Measurements from ENCODE around the gene CHID1.
A peak's percentile ranks its signal among the peaks of the same experiment; 100 is the strongest.

CHID1 gene

DNA sequence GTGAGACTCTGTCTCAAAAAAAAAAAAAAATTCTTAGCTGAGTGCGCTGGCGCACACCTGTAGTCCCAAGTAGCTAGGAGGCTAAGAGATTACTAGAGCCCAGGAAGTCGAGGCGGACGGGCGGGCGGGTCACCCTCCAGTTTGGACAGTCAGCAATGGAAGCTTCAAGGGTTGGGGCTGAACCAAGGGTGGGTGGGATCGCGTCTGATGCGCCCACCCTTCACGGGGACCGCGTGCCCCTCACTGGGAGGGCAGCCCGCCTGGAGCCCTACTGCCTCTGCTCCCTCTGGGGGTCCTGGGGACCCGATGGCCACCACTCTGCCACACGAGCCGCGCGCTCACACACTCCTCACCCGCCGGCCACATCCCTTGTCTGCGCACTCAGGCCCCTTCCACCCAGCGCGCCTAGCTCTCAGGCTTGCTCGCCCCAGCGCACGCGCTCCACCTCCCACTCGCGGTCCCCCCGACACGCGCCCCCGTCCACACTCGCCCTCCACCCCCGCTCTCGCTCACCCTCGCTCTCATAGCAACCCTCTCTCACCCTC lies 494 bp downstream of the CHID1 start:
- no peak for DNase-seq (ENCODE audit: low read depth, low spot score)

DNA sequence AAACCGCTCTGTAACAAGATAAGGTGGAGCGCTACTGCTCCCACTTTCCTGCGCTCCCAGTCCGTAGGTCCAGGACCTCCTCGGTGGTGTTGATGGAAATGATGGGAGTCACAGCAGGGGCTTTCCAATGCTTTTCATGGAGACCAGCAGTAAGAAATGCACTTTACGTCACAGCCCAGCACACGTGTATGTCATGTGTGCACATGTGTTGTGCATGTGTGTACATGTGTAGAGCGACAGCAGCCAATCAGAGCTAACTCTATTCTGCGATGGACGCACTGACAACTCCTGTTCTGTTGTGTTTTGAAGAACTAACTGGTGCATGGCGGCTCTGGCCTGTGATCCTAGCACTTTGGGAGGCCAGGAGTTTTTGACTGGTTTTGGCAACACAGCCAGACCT lies 1.2 kb downstream of the CHID1 start:
- no peak for DNase-seq (ENCODE audit: low read depth, low spot score)

DNA sequence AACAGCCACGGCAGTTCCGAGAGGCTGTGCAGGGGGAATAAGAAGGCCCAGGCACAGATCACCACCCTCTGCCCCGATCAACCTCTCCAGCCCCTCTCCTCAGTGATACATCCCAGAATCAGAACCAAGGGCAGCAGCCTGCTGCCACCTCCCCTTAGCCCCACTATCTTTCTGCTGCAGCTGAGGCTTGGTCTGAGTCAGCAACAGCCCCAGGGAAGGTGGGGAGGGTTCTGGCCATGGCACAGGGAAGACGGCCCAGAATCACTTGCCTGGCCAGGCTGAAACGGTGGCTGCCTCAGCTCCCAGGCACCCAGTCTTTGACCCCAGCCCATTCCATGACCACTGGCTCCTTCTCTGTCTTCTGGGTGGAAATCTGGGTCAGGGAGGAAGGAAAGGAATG lies 2.3 kb downstream of the CHID1 start:
- DNase-seq (ENCODE audit: low read depth, low spot score): peak; percentile 41

DNA sequence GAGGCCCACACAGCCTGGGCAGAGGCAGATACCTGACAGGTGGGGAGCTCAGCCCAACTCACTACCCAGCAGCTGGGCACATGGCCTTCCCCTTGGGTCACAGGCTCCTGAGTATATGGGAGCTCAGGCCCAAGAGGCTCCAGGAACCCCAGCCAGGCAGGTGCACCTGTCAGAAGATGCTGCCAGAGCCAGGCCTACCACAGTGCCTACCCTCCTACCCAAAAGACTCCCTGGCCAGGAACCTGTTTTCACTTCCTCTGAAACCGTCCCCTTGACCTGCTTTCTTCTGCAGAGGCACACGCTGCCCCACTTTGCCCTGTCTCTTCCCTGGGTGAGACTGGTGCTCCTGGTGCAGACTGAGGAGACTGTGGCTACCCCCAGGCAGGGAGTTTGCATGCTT lies 2.9 kb downstream of the CHID1 start:
- no peak for DNase-seq (ENCODE audit: low read depth, low spot score)

DNA sequence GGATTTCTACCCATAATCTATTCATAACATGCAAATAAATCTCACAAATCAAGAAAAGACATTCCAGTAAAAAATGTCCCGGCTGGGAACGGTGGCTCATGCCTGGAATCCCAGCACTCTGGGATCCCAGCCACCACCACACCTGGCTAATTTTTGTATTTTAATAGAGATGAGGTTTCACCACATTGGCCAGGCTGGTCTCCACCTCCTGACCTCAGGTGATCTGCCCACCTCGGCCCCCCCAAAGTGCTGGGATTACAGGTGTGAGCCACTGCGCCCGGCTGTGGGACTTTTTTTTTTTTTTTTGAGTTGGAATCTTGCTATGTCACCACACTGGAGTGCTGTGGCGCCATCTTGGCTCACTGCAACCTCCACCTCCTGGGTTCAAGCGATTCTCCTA lies 4.7 kb downstream of the CHID1 start:
- DNase-seq (ENCODE audit: low read depth, low spot score): no peak

DNA sequence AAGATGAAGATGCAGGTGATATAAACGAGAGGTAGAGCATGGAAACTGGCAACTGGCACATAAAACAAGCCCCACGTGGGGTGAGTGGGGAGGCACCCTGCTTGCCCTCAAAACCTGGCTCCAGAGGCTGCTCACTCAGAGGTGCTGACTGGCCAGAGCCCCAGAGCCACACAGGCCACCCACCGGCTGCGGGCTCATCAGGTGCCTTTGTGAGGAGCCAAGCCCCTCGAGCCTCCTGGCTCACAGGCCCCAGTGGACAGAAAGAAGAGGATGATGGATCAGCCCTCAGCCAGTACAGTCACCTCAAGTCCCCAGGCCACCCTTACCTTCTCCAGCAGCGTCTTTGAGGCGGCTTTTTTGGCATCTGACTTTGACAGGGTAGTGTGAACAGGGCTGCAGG lies 6.2 kb downstream of the CHID1 start:
- no peak for DNase-seq (ENCODE audit: low read depth, low spot score)

DNA sequence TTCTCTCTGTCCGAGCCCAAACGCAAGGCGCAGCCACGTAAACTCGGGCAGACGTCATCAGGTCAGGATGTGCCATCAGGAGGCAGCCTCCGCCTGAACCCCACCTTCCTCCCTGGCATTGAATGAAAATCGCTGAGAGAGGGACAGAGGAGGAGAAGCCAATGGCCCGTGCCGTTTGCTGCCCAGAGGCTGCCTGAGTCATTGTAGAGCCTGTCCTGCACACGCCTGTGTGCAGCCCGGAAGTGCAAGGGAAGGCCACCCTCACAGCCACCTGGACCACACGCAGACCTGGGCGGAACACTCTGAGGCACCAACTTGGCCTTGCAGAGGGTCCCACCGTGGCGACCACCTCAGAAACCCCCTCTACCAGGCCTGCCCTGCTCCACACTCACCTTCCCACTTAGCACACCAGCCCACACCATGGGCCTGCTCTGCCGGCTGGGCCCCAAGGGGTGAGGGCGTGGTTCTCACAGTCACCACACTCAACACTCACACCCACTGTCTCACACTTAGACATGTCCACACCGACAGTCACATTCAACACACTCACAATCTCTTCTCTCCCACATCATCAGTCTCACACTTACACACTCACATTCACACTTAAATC lies 9.1 kb downstream of the CHID1 start:
- no peak for DNase-seq (ENCODE audit: low read depth, low spot score)

DNA sequence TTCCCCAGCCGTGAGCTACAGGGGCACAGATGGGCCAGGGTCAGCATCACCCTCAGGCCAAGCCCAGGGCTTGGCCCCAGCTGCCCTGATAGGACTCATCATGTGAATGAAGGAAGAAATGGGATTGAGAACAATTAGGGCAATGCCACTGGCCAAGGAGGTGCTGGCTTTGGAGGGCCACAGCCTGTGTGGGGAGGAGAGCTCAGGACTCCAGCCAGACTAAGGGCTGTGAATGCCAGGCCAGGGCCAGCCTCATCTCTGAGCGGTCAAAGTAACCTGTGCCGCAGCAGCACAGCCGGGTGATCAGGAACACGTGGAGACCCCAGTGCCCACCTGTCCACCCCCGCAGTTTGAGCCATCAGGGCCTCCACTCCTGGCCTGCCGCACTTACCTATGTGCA lies 10.1 kb downstream of the CHID1 start:
- no peak for DNase-seq (ENCODE audit: low read depth, low spot score)

DNA sequence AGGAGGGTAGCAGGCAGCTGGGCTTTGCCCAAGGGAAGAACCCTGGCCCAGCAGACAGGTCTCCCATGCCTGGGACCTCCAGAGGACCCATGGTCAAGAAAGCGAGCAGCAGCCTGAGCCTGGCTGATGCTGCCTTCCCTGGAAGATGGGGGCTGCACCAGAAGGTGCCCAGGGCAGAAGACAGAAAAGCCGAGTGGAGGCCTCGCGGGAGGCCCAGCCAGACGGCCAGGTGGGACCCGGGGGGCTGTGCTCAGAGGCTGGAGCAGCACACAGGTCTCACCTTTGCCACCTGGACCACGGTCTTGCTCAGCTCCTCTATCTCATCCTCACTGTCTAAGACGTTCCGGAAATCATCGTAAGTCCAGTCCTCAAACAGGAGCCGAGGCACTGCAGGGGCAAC lies 10.9 kb downstream of the CHID1 start:
- no peak for DNase-seq (ENCODE audit: low read depth, low spot score)

DNA sequence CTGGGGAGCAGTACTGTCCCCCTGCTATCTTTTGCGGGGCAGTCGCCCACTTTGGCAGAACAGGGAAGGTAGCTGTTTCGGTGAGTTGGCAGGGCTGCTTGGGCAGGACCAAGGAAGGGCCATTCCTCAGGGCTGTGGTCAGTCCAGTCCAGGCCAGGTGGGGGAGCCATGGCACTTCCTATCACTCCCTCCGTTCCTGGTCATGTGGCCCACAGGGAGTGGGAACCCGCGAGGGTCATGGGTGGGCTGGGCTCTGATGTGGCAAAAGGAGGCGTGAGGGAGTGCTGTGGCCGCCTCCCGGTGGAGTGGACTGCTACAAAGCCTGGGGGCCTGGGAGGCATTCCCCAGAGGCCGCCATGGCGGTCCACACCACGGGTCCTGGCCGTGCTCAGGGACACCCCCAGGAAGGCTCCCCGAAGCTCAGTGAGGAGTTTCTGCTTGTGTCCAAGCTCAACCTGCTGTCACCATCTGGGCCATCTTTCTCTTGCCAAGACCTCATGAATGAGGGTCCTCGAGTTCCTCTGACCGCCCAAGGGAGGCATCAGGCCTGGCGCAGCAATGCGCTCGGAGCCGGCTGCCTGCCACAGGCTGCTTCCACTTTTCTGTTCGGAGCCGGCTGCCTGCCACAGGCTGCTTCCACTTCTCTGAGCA lies 11.9 kb downstream of the CHID1 start:
- peak; percentile 42 for DNase-seq (ENCODE audit: low read depth, low spot score)

DNA sequence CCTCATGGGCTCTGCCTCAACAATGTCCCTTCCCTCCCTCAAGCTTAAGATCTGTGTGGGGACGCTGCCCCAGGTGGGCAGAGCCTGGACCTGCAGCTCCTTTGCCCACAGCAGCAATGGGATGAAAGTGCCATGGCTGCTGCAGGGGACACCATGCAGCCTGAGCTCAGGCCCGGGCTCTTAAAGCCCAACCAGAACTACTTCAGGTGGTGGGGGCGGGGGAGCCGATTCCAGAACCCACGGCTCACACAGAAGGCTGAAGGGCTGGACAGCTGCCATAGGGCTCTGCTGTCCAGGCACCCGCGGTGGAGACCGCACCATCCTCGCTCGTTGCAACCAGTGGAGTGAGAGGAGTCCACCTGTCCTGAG lies 12.5 kb downstream of the CHID1 start:
- DNase-seq (ENCODE audit: low read depth, low spot score): peak; percentile 86

DNA sequence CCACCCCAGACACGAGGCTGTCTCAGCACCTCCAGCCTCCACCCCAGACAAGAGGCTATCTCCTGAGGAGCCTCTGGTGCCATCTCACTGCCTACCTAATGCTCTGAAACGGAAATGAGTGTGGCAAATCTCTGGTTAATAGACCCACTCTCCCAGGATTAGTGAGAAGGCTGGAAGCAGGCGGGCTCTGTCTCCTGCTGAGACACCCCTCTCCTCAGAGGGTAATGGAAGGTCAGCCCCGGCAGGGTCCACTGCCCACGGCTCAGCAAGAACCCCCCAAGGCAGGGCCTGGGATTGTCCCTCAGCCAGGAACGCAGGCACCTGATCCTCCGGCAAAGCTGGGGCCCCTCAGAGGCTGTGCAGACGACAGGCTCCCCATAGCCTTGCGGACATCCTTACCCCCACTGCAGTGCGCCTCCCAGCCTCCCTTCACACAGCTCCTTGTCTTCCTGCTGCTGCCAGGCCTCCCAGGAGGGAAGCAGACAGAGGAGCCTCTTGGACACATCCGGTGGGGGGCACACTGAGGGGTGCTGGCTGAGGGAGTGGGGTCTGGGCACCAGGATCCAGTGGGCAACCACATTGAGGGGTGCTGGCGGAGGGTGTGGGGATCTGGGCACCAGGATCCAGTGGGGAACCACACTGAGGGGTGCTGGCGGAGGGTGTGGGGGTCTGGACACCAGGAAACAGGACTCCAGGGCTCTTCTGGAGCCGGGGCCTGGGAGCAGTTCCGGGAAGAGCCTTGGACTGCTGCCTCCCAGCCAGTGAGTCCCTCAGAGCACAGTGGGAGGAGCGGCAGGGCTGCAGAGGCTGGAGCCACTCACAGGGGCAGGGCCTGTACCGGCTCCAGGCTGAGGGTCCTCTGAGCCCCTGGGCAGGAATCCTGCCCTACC lies 13.1 kb downstream of the CHID1 start:
- DNase-seq (ENCODE audit: low read depth, low spot score): no peak

DNA sequence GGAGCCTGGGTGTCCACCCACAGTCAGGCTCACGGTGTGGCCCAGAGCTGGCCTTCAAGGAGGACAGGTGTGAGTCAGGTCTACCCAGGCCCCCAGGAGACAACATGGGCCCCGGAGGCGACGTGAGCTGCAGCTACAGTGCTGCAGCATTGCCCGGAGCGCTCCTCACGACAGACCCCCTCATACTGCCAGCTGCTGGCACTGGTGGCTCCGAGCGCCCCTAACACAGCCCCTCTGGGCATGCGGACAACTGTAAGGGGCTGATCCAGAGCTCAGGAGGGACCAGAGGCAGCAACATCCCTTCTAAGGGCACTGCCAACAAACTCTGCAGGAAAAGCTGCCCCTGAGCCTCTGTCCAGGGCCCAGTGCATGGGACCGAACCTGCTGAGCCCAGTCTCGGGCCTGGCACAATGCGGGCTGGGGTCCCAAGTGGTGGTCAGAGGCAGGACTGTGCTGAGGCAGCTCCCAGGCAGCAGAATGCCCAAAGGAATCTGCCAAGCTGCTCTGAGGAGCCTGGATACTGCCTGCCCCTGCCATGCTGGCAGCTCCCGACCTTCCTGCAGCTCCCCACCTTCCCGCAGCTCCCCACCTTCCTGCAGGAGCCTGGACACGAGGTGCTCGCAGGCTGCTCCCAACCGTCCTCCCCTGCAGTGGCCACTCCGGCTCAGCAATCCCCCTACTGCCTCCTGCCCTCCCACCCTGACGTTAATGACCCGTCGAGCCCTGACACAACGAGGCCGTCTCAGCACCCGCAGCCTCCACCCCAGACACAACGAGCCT lies 15.1 kb downstream of the CHID1 start:
- no peak for DNase-seq (ENCODE audit: low read depth, low spot score)

DNA sequence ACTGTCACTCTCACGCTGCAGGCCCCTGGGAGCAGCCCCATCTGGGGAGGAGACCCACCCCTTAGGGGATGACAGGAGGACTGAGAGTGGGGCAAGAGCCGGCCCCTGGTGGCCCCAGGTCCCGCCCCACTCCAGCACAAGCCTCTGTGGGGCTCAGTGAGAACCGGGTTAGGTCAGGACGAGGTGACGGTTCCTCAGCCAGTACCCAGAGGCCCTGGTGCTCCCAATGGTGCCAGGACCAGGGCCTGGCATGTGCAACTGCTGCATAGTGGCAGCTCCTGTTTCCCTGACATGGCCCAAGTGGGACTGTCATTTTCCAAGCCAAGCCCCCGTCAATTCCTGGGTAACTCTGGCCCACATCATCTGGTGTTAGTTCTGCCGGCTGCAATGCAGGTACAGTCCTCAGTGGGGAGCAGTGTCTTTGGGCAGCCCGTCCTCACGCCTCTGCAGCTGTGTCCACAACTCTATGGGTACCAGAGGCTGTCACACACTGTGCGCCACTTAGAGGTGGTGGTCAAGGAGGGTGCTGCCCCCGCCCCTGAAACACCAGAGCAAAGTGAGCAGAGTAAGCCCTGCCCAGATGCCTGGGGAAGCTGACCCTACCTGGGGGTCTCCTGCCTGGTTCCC lies 15.9 kb downstream of the CHID1 start:
- DNase-seq (ENCODE audit: low read depth, low spot score): no peak

DNA sequence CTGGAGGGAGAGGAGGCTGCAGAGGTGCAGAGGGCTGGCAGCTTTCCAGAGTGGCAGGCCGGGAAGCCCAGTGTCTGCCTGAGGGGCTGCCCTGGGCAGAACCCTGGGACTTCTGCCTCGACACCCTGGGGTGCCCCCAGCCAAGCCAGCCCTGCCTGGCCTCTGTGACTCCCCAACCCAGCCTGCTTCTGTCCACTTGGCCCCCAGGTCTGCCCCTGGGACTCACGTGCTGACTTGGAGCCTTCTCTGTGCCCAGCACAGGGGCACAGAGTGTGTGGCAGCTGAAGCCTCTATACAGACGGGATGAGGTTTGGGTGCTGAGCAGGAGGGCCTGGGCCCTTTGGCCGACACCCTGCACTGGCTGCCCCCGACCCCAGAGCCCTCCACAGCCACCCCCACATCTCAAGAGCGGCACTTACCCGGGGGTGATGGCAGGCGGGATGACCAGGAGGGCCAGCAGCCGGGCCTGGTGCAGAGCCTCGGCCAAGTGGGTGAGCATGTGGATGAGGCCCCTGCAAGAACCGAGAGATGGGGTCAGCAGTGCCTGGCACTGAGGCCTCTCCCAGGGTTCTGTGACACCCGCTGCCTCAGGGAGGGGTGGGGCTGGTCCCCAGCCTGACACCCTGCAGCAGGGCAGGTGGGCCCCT lies 17.5 kb downstream of the CHID1 start:
- DNase-seq (ENCODE audit: low read depth, low spot score): no peak

DNA sequence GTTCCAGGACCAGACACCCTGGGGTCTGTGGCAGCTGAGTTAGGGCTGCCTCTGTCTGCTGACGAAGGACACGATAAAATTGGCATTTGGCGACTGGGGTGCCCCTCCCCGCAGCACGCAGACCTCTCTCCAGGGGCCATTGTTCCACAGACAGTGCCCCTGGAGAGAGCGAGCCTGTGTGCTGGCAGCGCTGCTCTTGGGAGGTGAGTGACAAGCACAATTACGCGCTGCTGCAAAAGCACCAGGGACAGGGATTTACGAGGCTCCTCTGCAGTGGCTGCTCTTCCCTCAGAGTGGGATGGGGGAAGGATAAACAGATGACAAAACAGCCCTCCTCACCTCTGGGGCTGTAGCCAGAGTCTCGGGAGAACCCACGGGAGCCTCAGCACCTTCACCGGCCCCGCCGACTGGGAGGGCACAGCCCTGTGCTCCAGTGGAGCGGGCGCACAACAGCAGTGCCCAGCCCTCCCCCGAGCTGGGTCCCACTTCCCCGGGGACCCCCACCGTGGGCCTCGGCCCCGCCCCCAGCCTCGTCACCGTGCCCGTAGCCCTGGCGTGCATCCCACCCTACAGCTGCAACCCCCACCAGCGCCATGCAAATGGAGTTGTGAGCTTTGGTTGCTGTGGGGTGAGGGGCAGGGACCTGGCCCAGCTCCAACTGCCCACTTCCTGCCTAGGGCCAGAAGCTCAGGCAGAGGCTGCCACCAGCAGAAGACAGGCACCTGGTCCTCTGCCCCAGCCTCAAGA lies 19.6 kb downstream of the CHID1 start:
- no peak for DNase-seq (ENCODE audit: low read depth, low spot score)

DNA sequence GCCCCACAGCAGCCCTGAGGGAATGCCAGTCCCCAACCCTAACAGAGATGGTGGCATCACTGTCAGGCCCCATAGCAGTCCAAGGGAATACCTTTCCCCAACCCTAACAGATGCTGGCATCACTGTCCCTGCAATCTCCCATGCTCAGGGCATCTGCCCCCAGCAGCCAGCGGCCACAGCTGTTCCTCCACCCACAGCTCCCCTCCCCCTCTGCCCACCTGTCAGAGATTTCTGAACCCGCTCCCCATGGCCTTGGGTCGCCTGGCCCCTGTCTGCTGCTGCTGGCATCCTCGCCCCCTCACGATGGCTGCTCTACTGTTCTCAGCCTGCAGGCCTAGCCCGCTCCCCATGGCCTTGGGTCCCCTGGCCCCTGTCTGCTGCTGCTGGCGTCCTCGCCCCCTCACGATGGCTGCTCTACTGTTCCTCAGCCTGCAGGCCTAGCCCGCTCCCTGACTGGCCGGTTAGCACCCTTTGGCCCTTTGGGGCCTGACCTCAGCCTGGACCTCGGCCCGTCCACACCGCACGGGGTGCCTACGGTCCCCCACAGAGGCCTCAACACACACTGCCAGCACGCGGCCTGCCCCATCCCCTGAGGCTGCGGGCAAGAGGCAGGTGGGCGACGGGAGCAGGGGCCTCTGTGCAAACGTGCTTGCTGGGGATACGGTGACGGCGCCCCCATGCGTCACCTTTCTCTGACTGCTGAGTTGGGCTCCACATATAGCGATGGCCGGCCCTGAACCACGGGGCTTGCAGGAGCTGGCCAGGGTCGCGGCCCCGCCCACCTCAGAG lies 20.7 kb downstream of the CHID1 start:
- DNase-seq (ENCODE audit: low read depth, low spot score): no peak

DNA sequence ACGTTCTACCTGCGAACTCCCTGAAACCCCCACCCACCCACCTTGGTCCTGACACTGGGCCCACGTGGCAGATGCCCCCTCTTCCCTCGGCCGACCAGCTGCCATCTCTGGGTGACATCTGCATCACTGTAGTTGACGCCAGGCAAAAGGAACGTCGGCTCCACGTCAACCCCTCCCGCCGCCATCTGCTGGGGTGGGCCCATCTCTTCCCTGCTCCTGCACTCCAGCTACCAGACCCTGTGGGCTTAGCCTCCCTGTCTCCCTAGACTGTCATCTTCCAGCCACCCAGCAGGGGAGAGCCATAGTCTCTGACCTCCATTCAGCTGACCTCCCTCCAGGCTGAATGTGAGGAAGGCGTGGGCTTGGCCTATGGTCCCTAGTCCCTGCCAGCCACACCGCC lies 21.4 kb downstream of the CHID1 start:
- DNase-seq (ENCODE audit: low read depth, low spot score): no peak
